GM12878 (cell line): ENCODE data around the gene USP21. TPM values are rescaled to one million over a fixed set of nuclear protein-coding genes. Genes with fewer than 3 reads are reported as not detected.

Experiments used
- ATAC-seq: fragments of 200-7000 bp; cut with Tn5 transposase; 3 replicates; pipeline ENCODE4 v1.9.1; 2020; ENCODE audit warnings: mild to moderate bottlenecking, moderate library complexity
- BruUV-seq: library from RNA; stranded (reverse); fragments of 400-500 nt; replicated peaks from 2 replicates; lab custom pipeline; 2021; lab: Mats Ljungman, UMichigan
- CTCF ChIA-PET: fragments of 300-600 bp; sonication (Branson Sonifier 250); formaldehyde crosslinking; extraction: SDS; loops from one replicate; lab custom pipeline; 2021; ENCODE audit warnings: inconsistent platforms; lab: Yijun Ruan, JAX
- POLR2A ChIA-PET: fragments of 350-600 bp; formaldehyde crosslinking; extraction: SDS; loops from one replicate; lab custom pipeline; 2021; ENCODE audit warnings: inconsistent platforms; lab: Charles Lee
- RAD21 ChIA-PET: fragments of 300-600 bp; sonication (Branson Sonifier 250); formaldehyde crosslinking; loops from one replicate; lab custom pipeline; 2023; ENCODE audit warnings: antibody characterized with exemption; ENCODE audit not compliant: unreplicated experiment; lab: Charles Lee
- SMC1A ChIA-PET: fragments of 300-600 bp; sonication (Branson Sonifier 250); formaldehyde crosslinking; loops from one replicate; lab custom pipeline; 2023; ENCODE audit not compliant: unreplicated experiment, uncharacterized antibody; lab: Charles Lee
- DNase-seq: peaks from one replicate; pipeline ENCODE4 v3.0.0-alpha.2; 2011; ENCODE audit warnings: low read depth, low spot score
- FAIRE-seq: peaks from 3 replicates; lab custom pipeline; 2011; peaks lifted over from hg19 to GRCh38; lab: Jason Lieb, UNC
- H2AFZ ChIP-seq: 2 replicates; pipeline ENCODE4 v1.6.0; 2011; ENCODE audit warnings: low read depth, low read length, control low read depth; ENCODE audit not compliant: control insufficient read depth
- H3K27ac ChIP-seq: 2 replicates; pipeline ENCODE4 v1.5.1; 2011; ENCODE audit warnings: control low read depth; ENCODE audit not compliant: control insufficient read depth, insufficient read depth
- H3K27me3 ChIP-seq, 2 experiments: replicated peaks in 1 of 2; 2 replicates each; pipeline versions ENCODE4 v1.6.0 to v1.6.1; 2011; ENCODE audit warnings: low read length in 1 of 2; ENCODE audit not compliant: control insufficient read depth in 2 of 2, insufficient read depth in 2 of 2
- H3K36me3 ChIP-seq, 2 experiments: 2 replicates each; pipeline ENCODE4 v1.5.1; 2011; ENCODE audit warnings: low read length in 1 of 2; ENCODE audit not compliant: control insufficient read depth in 2 of 2, insufficient read depth in 2 of 2
- H3K4me1 ChIP-seq: 2 replicates; pipeline ENCODE4 v1.6.1; 2011; ENCODE audit warnings: mild to moderate bottlenecking, low read length, moderate library complexity, mixed read lengths; ENCODE audit not compliant: control insufficient read depth, insufficient read depth
- H3K4me2 ChIP-seq: 2 replicates; pipeline ENCODE4 v1.6.0; 2011; ENCODE audit warnings: control low read depth; ENCODE audit not compliant: control insufficient read depth, insufficient read depth
- H3K4me3 ChIP-seq: fragments of 200-600 bp; sonication (generic); 2 replicates; pipeline ENCODE4 v1.5.1; 2016
- H3K79me2 ChIP-seq: 2 replicates; pipeline ENCODE4 v1.6.0; 2011; ENCODE audit warnings: low read length; ENCODE audit not compliant: control insufficient read depth, insufficient read depth
- H3K9ac ChIP-seq: 2 replicates; pipeline ENCODE4 v1.8.0; 2011; ENCODE audit warnings: low read length, control low read depth, mixed read lengths; ENCODE audit not compliant: control insufficient read depth, insufficient read depth
- H3K9me3 ChIP-seq: replicated peaks from 3 replicates; pipeline ENCODE4 v1.5.1; 2011; ENCODE audit warnings: mild to moderate bottlenecking, low read length; ENCODE audit not compliant: control insufficient read depth, insufficient read depth
- H4K20me1 ChIP-seq: 2 replicates; pipeline ENCODE4 v1.6.0; 2011; ENCODE audit not compliant: control insufficient read depth, insufficient read depth
- BCL3 ChIP-seq: IDR thresholded peaks from 2 replicates; pipeline ENCODE4 v1.6.1; 2011; ENCODE audit warnings: borderline replicate concordance, low read depth, mild to moderate bottlenecking, moderate library complexity, low read length; ENCODE audit not compliant: insufficient read depth, poor library complexity, severe bottlenecking
- BRCA1 ChIP-seq: IDR thresholded peaks from 2 replicates; pipeline ENCODE4 v1.6.1; 2011; ENCODE audit warnings: low read depth, low read length, improper control_type of control experiment
- CBX3 ChIP-seq: fragments of 200-600 bp; sonication (generic); IDR thresholded peaks from 2 replicates; pipeline ENCODE4 v1.6.1; 2016; ENCODE audit warnings: low read depth, borderline replicate concordance
- CREB1 ChIP-seq: IDR thresholded peaks from 2 replicates; pipeline ENCODE4 v1.6.1; 2012; ENCODE audit warnings: low read depth, mild to moderate bottlenecking, inconsistent platforms
- HDGF ChIP-seq: fragments of 450-650 bp; IDR thresholded peaks from 2 replicates; pipeline ENCODE4 v1.6.1; 2016; ENCODE audit warnings: antibody characterized with exemption
- MAX ChIP-seq: IDR thresholded peaks from 2 replicates; pipeline ENCODE4 v1.6.1; 2012; ENCODE audit warnings: low read depth, low read length, improper control_type of control experiment
- MTA3 ChIP-seq: IDR thresholded peaks from 2 replicates; pipeline ENCODE4 v1.6.1; 2012; ENCODE audit warnings: low read length, inconsistent platforms, borderline replicate concordance
- NFYB ChIP-seq: IDR thresholded peaks from 2 replicates; pipeline ENCODE4 v1.6.1; 2011; ENCODE audit warnings: low read depth, mild to moderate bottlenecking, low read length, improper control_type of control experiment, moderate library complexity; ENCODE audit not compliant: insufficient read depth
- PAX8 ChIP-seq: fragments of 450-650 bp; IDR thresholded peaks from 2 replicates; pipeline ENCODE4 v1.6.1; 2017; ENCODE audit warnings: mild to moderate bottlenecking, moderate library complexity
- SMARCA5 ChIP-seq: fragments of 450-650 bp; IDR thresholded peaks from 2 replicates; pipeline ENCODE4 v1.6.1; 2017; ENCODE audit warnings: mild to moderate bottlenecking
- ZSCAN29 ChIP-seq: fragments of 450-650 bp; IDR thresholded peaks from 2 replicates; pipeline ENCODE4 v1.6.1; 2017; ENCODE audit warnings: mild to moderate bottlenecking, moderate library complexity
- WGBS: methylation state at CpG from one replicate; pipeline ENCODE4 v1.1.6; 2016; ENCODE audit warnings: low lambda C conversion rate; ENCODE audit not compliant: insufficient replicate concordance, insufficient coverage; ENCODE audit errors: missing lambda C conversion rate; 5-methylcytosine and 5-hydroxymethylcytosine counted together
- in situ Hi-C: fragments of 300-500 bp; cut with MboI; formaldehyde crosslinking; loops from 9 replicates; pipeline ENCODE4 v1.14.3; 2018; ENCODE audit warnings: mixed read lengths
- intact Hi-C: fragments of 100-400 bp; cut with micrococcal nuclease; formaldehyde crosslinking; loops from one replicate; pipeline ENCODE4 v1.14.2; 2022; ENCODE audit not compliant: unreplicated experiment
- polyA plus RNA-seq, 11 experiments: library from polyadenylated mRNA; depleted of rRNA in 4 of 11; unstranded in 6 of 11; stranded (reverse) in 5 of 11; fragments of >200 nt; fragmentation: Nextera tagmentation in 4 of 11; fragmentation: Illumina TruSeq in 1 of 11; extraction: Ambion mirVana in 4 of 11; extraction: Trizol in 1 of 11; gene quantifications; 1 replicate in 1 of 11; 2 replicates in 10 of 11; pipeline versions ENCODE4 v1.2.1 to v1.2.3, GENCODE V29; 2011 to 2016; ENCODE audit warnings: inconsistent platforms in 2 of 11, missing spikeins in 2 of 11, low read depth in 1 of 11
- total RNA-seq, 4 experiments: library from RNA; depleted of rRNA in 3 of 4; stranded (reverse); fragments of >200 nt in 3 of 4; fragmentation: Illumina TruSeq in 1 of 4; extraction: Trizol in 1 of 4; gene quantifications; 2 replicates each; pipeline versions ENCODE4 v1.2.1 to v1.2.3, GENCODE V29; 2013 to 2021

The USP21 gene
- total and polyA plus RNA-seq, 10 of the 15 experiments (the other 5 are each of a cell fraction or from before 2014, with no cell fraction given) = 3.2 to 28.6 (median 16.6) TPM

- TF ChIP-seq CREB1 (peak; percentile 66), NFYB (peak; percentile 85)
Measured at GRCh38 chr1:161159087-161159912, at the start of gene USP21 (continued).

GRCh38 chr1:161111117-161111516 is 48.2 kb upstream of the USP21 start:
- DNase-seq (no peak), ATAC-seq (no peak), FAIRE-seq (no peak)
- CTCF ChIA-PET = no interaction called here
- no peak overlapping the region for H3K9ac ChIP-seq
- H4K20me1 ChIP-seq = no peaks in the 10 kb centered on the region
- H3K4me2 ChIP-seq = no peak overlapping the region
- peaks cover 67% of the 10 kb centered on the region for H3K79me2 ChIP-seq
- WGBS = 94% methylated on average over 3 of the region's 3 CpGs
- no peaks in the 10 kb centered on the region for H3K27me3 ChIP-seq
- SMC1A ChIA-PET = interaction anchor here (1.0 to 2.0 kb wide), 2 partner anchors 21 to 28 kb away, joined by 5 to 6 read pairs; no protein-coding TSS in a partner anchor
- H3K27ac ChIP-seq = no peak overlapping the region
- in situ Hi-C loops (no loop called here), intact Hi-C loops (no loop called here)
- RAD21 ChIA-PET = no interaction called here
- H3K4me3 ChIP-seq = no peak overlapping the region
- TF ChIP-seq MAX (no peak), PAX8 (no peak), BRCA1 (no peak), SMARCA5 (no peak), MTA3 (no peak), ZSCAN29 (no peak), HDGF (no peak), CREB1 (no peak), CBX3 (no peak), BCL3 (no peak)
- peaks cover 1 to 2% of the 10 kb centered on the region in 2 experiments; a peak in 1 of 4 replicates for H3K36me3 ChIP-seq
- no peak overlapping the region for H2AFZ ChIP-seq
- no TSS peak for BruUV-seq
- POLR2A ChIA-PET = no interaction called here
- H3K4me1 ChIP-seq = no peaks in the 10 kb centered on the region
- H3K9me3 ChIP-seq = no peaks in the 10 kb centered on the region
